HCT116 (cell line): ENCODE data around the gene RANBP9. TPM values are rescaled to one million over a fixed set of nuclear protein-coding genes. Genes with fewer than 3 reads are reported as not detected.

ENCODE experiments used
- ATAC-seq: fragments of 200-7000 bp; cut with Tn5 transposase; 2 replicates; pipeline ENCODE4 v1.9.1; 2020; ENCODE audit warnings: mild to moderate bottlenecking, moderate library complexity
- BruUV-seq: library from RNA; stranded (reverse); fragments of 400-500 nt; replicated peaks from 2 replicates; lab custom pipeline; 2021; lab: Mats Ljungman, UMichigan
- CTCF ChIA-PET: fragments of 300-600 bp; sonication (Branson Sonifier 250); formaldehyde crosslinking; loops from one replicate; lab custom pipeline; 2021; ENCODE audit warnings: antibody characterized with exemption; lab: Charles Lee
- POLR2A ChIA-PET: fragments of 300-600, 350-600 bp; sonication (Branson Sonifier 250); formaldehyde crosslinking; loops from one replicate; lab custom pipeline; 2021; ENCODE audit warnings: antibody characterized with exemption; lab: Charles Lee
- RAD21 ChIA-PET, 2 experiments: fragments of 300-600 bp; sonication (Branson Sonifier 250); formaldehyde crosslinking; loops; one replicate each; lab custom pipeline; 2023; ENCODE audit warnings: low total read pairs in 2 of 2; ENCODE audit not compliant: uncharacterized antibody in 2 of 2, unreplicated experiment in 2 of 2, low non-redundant PET in 1 of 2; lab: Charles Lee
- DNase-seq: peaks from one replicate; pipeline ENCODE4 v3.0.0-alpha.2; 2010; ENCODE audit warnings: low read depth, low spot score
- H2AFZ ChIP-seq: fragments of 200-600 bp; shearing (Covaris generic), sonication (generic); 2 replicates; pipeline ENCODE4 v1.6.1; 2017; ENCODE audit warnings: low read depth, mixed run types, mixed read lengths, antibody characterized with exemption, low read length; ENCODE audit not compliant: poor library complexity, severe bottlenecking
- H3K27ac ChIP-seq: 2 replicates; pipeline ENCODE4 v1.5.1; 2012; ENCODE audit warnings: low read depth, low read length
- H3K27me3 ChIP-seq: fragments of 200-600 bp; sonication (generic); 2 replicates; pipeline ENCODE4 v1.6.1; 2016; ENCODE audit warnings: mixed run types, low read length, mixed read lengths; ENCODE audit not compliant: insufficient read depth
- H3K36me3 ChIP-seq, 2 experiments: fragments of 200-500 bp in 1 of 2; fragments of 200-600 bp in 1 of 2; sonication (Bioruptor generic) in 1 of 2; sonication (generic) in 1 of 2; 2 replicates each; pipeline versions ENCODE4 v1.5.1 to v1.6.1; 2014 to 2016; ENCODE audit warnings: low read length in 2 of 2, inconsistent platforms in 1 of 2, mixed read lengths in 1 of 2, mixed run types in 1 of 2; ENCODE audit not compliant: insufficient read depth in 2 of 2, control insufficient read depth in 1 of 2
- H3K4me1 ChIP-seq, 2 experiments: fragments of 200-600 bp in 1 of 2; sonication (generic) in 1 of 2; 2 replicates each; pipeline versions ENCODE4 v1.5.1 to v1.6.1; 2012 to 2017; ENCODE audit warnings: low read length in 2 of 2, inconsistent platforms in 1 of 2, mild to moderate bottlenecking in 1 of 2, mixed read lengths in 1 of 2, mixed run types in 1 of 2, moderate library complexity in 1 of 2; ENCODE audit not compliant: insufficient read depth in 2 of 2, control insufficient read depth in 1 of 2
- H3K4me2 ChIP-seq: fragments of 200-600 bp; sonication (generic); 2 replicates; pipeline ENCODE4 v1.6.1; 2017; ENCODE audit warnings: mixed run types, low read length, mixed read lengths
- H3K4me3 ChIP-seq, 2 experiments: fragments of 200-600 bp in 1 of 2; sonication (generic) in 1 of 2; replicated peaks in 1 of 2; 2 replicates each; pipeline ENCODE4 v1.5.1; 2011 to 2016; ENCODE audit warnings: low read length in 2 of 2, control low read depth in 1 of 2, low read depth in 1 of 2, mild to moderate bottlenecking in 1 of 2, mixed read lengths in 1 of 2, mixed run types in 1 of 2
- H3K79me2 ChIP-seq: fragments of 200-600 bp; sonication (generic); 2 replicates; pipeline ENCODE4 v1.6.1; 2017; ENCODE audit warnings: mild to moderate bottlenecking, mixed run types, low read length, moderate library complexity, mixed read lengths; ENCODE audit not compliant: insufficient read depth
- H3K9ac ChIP-seq: fragments of 200-600 bp; sonication (generic); 2 replicates; pipeline ENCODE4 v1.6.1; 2016; ENCODE audit warnings: low read length, mixed read lengths
- H3K9me2 ChIP-seq: fragments of 200-600 bp; sonication (generic), shearing (Covaris generic); 2 replicates; pipeline ENCODE4 v1.6.1; 2017; ENCODE audit warnings: mixed run types, mild to moderate bottlenecking, moderate library complexity; ENCODE audit not compliant: insufficient read depth
- H3K9me3 ChIP-seq, 2 experiments: fragments of 200-500 bp in 1 of 2; fragments of 200-600 bp in 1 of 2; sonication (Bioruptor generic) in 1 of 2; sonication (generic) in 1 of 2; 2 replicates each; pipeline ENCODE4 v1.6.1; 2014 to 2017; ENCODE audit warnings: low read length in 2 of 2, mixed read lengths in 2 of 2, inconsistent platforms in 1 of 2, low read depth in 1 of 2, mild to moderate bottlenecking in 1 of 2, mixed run types in 1 of 2, moderate library complexity in 1 of 2; ENCODE audit not compliant: control insufficient read depth in 1 of 2, insufficient read depth in 1 of 2
- H4K20me1 ChIP-seq: fragments of 200-600 bp; sonication (generic), shearing (Covaris generic); 2 replicates; pipeline ENCODE4 v1.6.1; 2017; ENCODE audit warnings: mixed run types, mild to moderate bottlenecking, moderate library complexity; ENCODE audit not compliant: insufficient read depth
- CBX3 ChIP-seq: IDR thresholded peaks from 2 replicates; pipeline ENCODE4 v1.6.1; 2012; ENCODE audit warnings: low read depth
- CEBPB ChIP-seq: IDR thresholded peaks from 2 replicates; pipeline ENCODE4 v1.6.1; 2012; ENCODE audit warnings: low read depth
- ELF1 ChIP-seq: IDR thresholded peaks from 2 replicates; pipeline ENCODE4 v1.6.1; 2012; ENCODE audit warnings: low read depth, borderline replicate concordance
- EZH2 ChIP-seq: fragments of 200-600 bp; sonication (generic); IDR thresholded peaks from 2 replicates; pipeline ENCODE4 v1.6.1; 2017; ENCODE audit warnings: antibody characterized with exemption, mixed run types
- EZH2phosphoT487 ChIP-seq: fragments of 200-600 bp; IDR thresholded peaks from 2 replicates; pipeline ENCODE4 v1.6.1; 2018; ENCODE audit warnings: antibody characterized with exemption, borderline replicate concordance
- FOSL1 ChIP-seq: IDR thresholded peaks from 2 replicates; pipeline ENCODE4 v1.6.1; 2012; ENCODE audit warnings: low read depth
- JUND ChIP-seq: IDR thresholded peaks from 2 replicates; pipeline ENCODE4 v1.6.1; 2012
- POLR2A ChIP-seq: IDR thresholded peaks from 2 replicates; pipeline ENCODE4 v1.7.0; 2011; ENCODE audit warnings: borderline replicate concordance; ENCODE audit not compliant: insufficient read depth, insufficient read length; ENCODE audit errors: extremely low read depth
- POLR2AphosphoS5 ChIP-seq: IDR thresholded peaks from 2 replicates; pipeline ENCODE4 v1.6.1; 2011; ENCODE audit warnings: mild to moderate bottlenecking, low read depth, low read length, moderate library complexity
- RAD21 ChIP-seq: IDR thresholded peaks from 2 replicates; pipeline ENCODE4 v1.6.1; 2012; ENCODE audit warnings: low read depth, mild to moderate bottlenecking
- SIN3A ChIP-seq: IDR thresholded peaks from 2 replicates; pipeline ENCODE4 v1.6.1; 2012; ENCODE audit warnings: low read depth
- SP1 ChIP-seq: IDR thresholded peaks from 2 replicates; pipeline ENCODE4 v1.6.1; 2012; ENCODE audit warnings: low read depth
- TCF7L2 ChIP-seq: IDR thresholded peaks from 2 replicates; pipeline ENCODE4 v1.7.0; 2011; ENCODE audit warnings: borderline replicate concordance, inconsistent platforms; ENCODE audit not compliant: insufficient read depth, insufficient read length; ENCODE audit errors: extremely low read depth
- YY1 ChIP-seq: IDR thresholded peaks from 2 replicates; pipeline ENCODE4 v1.6.1; 2011; ENCODE audit warnings: low read length, low read depth, moderate library complexity, mild to moderate bottlenecking; ENCODE audit not compliant: insufficient replicate concordance; ENCODE audit errors: extremely low read depth
- ZFX ChIP-seq: fragments of 450-650 bp; IDR thresholded peaks from 2 replicates; pipeline ENCODE4 v1.6.1; 2017
- intact Hi-C: fragments of 100-400 bp; cut with micrococcal nuclease; formaldehyde crosslinking; loops from 2 replicates; pipeline ENCODE4 v1.10.0; 2022
- total RNA-seq: library from RNA; stranded (reverse); gene quantifications from one replicate; pipeline ENCODE4 v1.2.1, GENCODE V29; 2021; ENCODE audit not compliant: unreplicated experiment
- TF ChIP-seq, protein P1 (sequence below): IDR thresholded peaks from 2 replicates; pipeline ENCODE4 v1.6.1; 2012
- TF ChIP-seq, protein P2 (sequence below): IDR thresholded peaks from 2 replicates; pipeline ENCODE4 v1.6.1; 2011; ENCODE audit warnings: mild to moderate bottlenecking, low read length, moderate library complexity; ENCODE audit not compliant: insufficient replicate concordance; ENCODE audit errors: extremely low read depth

The RANBP9 gene
- total RNA-seq, 1 experiment from 2014 or later: 48.0 TPM

DNA sequence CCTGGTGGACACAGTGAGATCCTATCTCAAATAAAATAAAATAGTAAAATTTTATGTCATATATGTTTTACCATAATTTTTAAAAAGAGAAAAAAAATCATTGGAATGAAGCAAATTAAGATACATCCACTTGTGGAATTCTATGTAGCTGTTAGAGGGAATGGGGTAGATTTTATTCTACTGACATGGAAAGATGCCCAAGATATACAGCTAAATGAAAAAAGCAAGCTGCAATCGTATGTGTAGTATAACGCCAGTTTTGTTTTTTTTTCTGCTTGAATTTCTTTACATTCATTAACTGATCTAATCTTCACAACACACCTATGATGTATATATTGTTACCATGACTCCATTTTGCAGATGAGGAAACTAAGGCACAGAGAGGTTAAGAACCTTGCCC is 23.4 kb upstream of the RANBP9 start:
- Histone ChIP-seq H3K9ac (no peak overlapping the region), H3K36me3 (no peaks in the 10 kb centered on the region), H3K9me3 (no peaks in the 10 kb centered on the region), H3K27me3 (no peaks in the 10 kb centered on the region), H3K27ac (no peak overlapping the region), H3K4me1 (peaks cover 4 to 12% of the 10 kb centered on the region in 2 experiments; a peak in 3 of 4 replicates), H2AFZ (no peak overlapping the region), H3K4me3 (no peak overlapping the region), H3K9me2 (no peaks in the 10 kb centered on the region), H4K20me1 (no peaks in the 10 kb centered on the region), H3K4me2 (no peak overlapping the region), H3K79me2 (no peaks in the 10 kb centered on the region)
- ChIA-PET POLR2A (no interaction called here), CTCF (no interaction called here), RAD21 (no interaction called here)
- no TSS peak for BruUV-seq
- TF ChIP-seq, protein P1, sequence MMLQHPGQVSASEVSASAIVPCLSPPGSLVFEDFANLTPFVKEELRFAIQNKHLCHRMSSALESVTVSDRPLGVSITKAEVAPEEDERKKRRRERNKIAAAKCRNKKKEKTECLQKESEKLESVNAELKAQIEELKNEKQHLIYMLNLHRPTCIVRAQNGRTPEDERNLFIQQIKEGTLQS: no peak
- no peak for TF ChIP-seq POLR2A
- no peak for TF ChIP-seq EZH2phosphoT487
- no peak for TF ChIP-seq YY1
- no peak for TF ChIP-seq RAD21
- TF ChIP-seq POLR2AphosphoS5: no peak
- no peak for TF ChIP-seq FOSL1
- no peak for TF ChIP-seq SP1
- no peak for TF ChIP-seq CBX3
- TF ChIP-seq TCF7L2: no peak
- no peak for TF ChIP-seq CEBPB
- TF ChIP-seq ZFX: no peak
- TF ChIP-seq EZH2: no peak
- TF ChIP-seq JUND: no peak
- TF ChIP-seq SIN3A: no peak
- TF ChIP-seq, protein P2, sequence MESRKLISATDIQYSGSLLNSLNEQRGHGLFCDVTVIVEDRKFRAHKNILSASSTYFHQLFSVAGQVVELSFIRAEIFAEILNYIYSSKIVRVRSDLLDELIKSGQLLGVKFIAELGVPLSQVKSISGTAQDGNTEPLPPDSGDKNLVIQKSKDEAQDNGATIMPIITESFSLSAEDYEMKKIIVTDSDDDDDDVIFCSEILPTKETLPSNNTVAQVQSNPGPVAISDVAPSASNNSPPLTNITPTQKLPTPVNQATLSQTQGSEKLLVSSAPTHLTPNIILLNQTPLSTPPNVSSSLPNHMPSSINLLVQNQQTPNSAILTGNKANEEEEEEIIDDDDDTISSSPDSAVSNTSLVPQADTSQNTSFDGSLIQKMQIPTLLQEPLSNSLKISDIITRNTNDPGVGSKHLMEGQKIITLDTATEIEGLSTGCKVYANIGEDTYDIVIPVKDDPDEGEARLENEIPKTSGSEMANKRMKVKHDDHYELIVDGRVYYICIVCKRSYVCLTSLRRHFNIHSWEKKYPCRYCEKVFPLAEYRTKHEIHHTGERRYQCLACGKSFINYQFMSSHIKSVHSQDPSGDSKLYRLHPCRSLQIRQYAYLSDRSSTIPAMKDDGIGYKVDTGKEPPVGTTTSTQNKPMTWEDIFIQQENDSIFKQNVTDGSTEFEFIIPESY: no peak
- no peak for TF ChIP-seq ELF1
- no peak for DNase-seq
- no peak for ATAC-seq
- intact Hi-C loops: no loop called here
